GM12892 (cell line): ENCODE measurements around the gene NPM3.

Experiments
- POLR2A ChIP-seq: IDR thresholded peaks from 2 replicates; pipeline ENCODE4 v1.6.1; 2011; ENCODE audit warnings: low read depth, low read length, control low read depth
- POLR2AphosphoS5 ChIP-seq: IDR thresholded peaks from 2 replicates; pipeline ENCODE4 v1.6.1; 2011; ENCODE audit warnings: low read depth, low read length, control low read depth

- TF ChIP-seq POLR2A (no peak), POLR2AphosphoS5 (no peak)
These were observed 10.3 kb upstream of the NPM3 start for GRCh38 chr10:101793526-101793925.
